NOMO-1 treated with DMSO at 0.1 percent for 48 hours (cell line): ENCODE results near the gene CMYA5.

ENCODE experiments used
- DNase-seq: peaks from one replicate; lab custom pipeline; 2025; ENCODE audit not compliant: unreplicated experiment; lab: John Stamatoyannopoulos, UW

Gene CMYA5

GRCh38 chr5:79834098-79834753 lies 144.6 kb downstream of the CMYA5 start:
- DNase-seq: no peak

DNA sequence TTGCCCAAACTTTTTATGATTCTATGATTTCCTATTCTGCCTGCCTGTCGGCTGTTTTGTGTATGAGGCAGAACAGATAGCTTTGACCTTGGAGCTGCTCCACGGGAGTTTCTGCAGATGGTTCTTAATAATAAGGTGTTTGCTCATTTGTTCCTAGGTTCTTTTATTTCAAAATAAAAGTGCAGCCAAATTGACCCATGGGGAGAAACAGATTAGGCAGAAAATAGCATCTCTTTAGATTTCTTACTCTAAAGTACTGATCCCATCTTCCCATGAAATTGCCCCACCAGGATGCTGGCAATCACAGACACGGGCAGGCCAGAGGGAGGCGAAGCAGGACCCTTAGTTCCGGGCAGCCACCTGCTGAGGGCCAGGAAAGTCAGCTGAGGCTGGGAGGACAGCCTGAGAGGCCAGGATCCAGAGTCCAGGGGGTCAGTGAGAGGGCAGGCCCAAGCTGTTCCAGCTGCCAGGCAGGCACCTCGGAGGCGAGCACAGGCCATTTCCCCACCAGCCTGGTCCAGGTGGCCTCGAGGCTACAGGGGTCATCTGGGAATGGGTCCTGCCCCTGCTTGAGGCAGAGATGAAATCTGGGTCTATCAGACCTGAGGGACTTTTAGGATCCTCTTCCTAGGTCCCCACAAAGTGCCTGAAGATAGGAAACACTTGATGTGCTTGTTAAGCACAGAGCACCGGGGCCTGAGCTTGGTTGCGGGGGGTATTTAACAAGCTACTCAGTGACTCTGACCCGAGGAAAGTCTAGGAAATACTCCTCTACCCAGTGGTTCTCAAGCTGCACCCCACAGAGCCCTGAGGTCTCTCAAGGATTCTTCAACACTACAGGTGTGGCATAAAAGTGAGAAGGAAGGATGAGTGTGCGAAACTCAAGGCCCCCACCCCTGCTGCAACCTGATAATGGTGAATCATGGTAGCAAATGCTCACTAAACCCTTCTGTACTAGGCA lies 145.4 kb downstream of the CMYA5 start:
- DNase-seq: no peak

DNA sequence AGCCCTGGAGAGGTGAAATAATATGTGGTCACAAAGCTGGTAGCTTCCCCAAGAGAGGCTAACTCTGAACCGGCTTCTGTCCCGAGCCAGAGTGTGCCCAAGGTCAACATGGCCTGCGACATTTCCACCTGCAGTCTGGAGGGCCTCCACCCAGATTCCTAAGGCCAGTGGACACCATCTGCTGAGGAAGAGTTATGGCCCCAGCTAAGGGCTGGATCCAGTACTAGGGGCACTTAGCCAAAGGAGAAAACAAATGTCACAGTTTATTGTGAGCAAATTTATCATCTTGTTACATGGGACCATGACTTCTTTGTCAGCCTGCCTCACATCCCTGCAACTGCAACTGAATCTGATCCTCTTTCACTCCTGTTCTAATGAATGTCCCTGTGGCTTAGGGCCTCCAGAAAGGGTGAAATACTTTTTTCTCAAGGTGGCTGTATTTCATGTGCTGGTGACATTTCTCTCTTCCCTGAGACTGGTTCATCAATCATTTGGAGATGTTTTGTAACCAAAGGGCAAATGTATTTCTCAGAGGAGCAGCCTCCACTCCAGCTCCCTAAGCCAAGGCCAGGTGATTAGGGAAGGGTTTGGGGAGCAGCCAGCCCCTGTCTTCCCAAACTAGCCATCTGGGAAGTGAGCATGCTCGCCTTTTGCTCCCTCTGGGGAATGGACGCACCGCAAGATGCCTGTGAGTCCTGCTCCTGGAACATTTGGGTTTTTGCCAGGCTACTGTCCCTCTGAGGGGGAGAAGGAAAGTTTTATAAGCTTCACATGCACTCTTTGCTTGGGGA lies 148.3 kb downstream of the CMYA5 start:
- DNase-seq: no peak

GRCh38 chr5:79840084-79840990 lies 150.7 kb downstream of the CMYA5 start:
- no peak for DNase-seq

DNA sequence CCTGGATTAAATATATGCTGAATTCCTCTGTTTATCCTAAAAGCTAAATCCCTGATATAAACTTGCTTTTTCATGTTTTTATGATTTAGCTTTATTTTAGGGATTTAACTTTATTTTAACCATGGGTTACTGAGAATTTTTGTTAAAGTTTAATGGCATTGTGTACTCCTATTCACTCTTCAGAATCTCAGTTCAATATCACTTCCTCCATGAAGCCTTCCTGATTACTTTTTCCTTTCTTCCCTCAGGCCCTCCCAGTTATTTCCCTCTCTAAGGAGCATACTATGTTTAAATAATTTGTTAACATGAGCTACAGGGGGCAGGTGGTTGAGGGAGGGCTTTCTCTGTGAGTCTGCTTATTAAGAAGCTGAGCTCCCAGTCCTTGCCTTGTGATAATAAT lies 151.5 kb downstream of the CMYA5 start:
- DNase-seq: no peak

DNA sequence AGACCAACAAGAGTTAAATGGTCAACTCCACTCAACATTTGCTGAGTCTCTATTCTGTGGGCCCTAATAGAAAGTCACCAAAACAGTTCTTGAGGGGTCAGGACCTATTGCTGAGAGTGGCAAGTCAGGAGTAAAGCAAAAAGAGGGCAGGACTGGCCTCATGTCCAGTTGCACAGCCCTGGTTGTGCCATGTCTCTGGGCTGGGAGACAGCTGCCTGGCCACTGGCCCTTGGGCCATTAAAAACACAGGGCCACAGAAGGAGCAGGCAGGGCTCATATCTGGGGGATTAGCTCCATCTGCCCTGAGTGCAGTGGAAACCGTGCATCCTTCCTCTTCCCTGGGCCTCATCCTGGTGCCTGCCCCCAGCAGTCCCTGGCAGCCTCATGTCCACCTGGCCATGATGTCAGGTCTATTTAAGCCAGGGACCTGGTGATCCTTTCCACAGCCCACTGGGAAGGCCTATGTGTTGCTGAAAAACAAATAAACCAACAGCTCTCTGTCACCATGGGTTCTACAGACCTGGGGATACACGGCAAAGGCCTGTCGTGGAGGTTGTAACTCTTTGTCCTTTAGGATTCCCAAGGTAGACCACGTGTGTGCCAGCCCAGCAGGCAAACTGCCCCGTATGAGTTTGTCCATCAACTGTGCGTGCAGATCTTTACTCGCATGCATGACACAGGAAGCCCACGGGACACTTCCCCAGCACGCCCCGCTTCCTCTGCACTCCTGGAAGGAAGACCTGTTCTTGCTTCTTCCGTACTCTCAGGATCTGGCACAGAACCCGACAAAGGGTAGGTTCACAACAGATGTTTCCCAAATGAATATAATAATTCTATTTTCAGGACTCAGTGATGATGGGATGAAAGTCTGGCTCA lies 152.6 kb downstream of the CMYA5 start:
- no peak for DNase-seq

- no peak for DNase-seq
Measured at GRCh38 chr5:79842991-79843390, 153.4 kb downstream of the CMYA5 start.

DNA sequence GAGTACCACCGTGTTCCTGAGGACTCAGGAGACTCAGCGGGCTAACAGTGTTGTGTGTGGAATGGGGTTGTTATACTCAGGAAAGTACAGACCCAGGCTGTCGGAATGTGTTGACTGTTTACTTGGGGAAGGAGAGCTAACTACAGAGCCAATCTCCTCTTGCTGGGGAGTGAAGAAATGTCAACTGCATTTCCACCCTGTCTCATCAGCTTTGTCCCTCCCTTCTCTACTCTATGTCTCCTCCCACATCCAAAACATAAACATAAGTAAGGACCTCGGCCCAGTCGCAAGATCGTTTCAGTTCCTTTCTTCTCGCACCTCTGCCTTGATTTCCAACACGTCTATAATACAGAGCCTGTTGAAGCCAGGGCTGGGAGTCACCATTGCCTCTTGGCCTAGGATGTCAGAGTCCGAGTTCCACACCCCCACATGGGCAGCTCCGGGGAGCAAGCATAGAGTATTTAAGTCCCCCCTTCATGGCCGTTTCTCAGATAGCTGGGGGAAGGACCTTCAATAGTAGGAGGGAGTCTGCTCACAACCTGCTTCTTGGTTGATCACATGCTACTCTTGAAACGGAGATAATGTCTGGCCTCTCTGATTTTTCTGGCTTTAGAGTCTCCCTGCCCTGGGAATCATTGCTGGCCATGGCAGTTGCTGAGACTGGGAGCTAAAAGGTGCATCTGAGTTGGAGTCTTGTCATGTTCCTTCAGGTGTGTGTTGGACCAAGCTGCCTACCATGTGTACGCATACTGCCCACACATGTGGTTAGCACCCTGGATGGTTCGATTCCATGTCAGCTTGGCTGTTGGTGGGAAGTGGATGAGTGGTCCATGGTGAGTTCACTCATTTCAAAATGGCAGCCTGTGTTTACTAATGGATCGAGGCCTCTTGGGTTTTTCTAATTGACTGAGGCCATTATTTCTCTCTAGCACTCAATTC lies 154.1 kb downstream of the CMYA5 start:
- DNase-seq: no peak

GRCh38 chr5:79844571-79844970 lies 154.9 kb downstream of the CMYA5 start:
- no peak for DNase-seq

DNA sequence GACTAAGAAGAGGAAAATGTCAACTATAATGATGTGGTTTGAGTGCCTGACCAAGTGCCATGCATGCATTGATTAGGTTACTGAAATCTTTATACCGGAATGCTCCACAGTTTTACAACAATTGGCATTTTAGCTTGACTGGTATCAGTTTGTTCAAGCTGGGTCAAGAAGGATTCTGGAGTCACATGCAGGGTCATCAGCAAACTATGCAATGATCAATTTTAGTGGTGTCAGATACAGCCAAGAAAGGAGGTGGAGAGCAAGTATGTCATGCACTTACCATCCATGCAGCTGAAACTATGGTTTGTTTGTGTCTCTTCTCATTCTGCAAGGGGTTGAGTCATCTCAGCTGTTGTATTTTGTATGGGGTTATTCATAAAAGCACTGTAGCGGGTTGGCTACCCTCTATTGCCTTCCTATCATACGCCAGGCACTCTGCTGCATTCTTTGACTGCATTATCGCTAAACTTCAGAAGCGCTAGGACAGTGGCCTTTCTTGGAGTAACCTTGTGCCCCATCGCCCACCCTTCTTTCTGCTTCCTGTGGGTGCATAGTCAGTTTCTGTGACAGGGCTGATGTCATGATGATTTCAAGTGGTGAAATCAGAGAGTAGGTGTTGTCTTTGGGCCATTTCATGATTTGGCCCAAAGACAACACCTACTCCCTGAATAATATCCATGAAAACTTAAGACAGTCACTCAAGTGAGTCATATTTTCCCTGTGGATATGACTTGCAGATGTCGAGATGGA lies 156.0 kb downstream of the CMYA5 start:
- no peak for DNase-seq

DNA sequence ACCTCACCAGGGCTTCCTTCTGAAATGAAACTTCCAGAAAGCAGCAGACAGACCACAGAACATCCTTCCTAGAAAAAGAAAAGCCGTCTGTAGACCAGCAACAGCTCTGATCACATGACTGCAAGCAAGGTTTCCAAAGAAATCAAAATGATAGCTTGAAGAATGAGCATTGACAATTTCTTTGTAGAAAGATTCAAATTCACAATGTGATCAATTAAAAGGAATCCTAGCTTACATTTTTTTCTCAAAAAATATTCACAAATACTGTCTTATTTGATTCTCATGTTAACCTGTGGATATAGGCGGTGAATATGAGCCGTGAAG lies 156.5 kb downstream of the CMYA5 start:
- DNase-seq: no peak

- no peak for DNase-seq
Measured at GRCh38 chr5:79847561-79847960, 157.9 kb downstream of the CMYA5 start.

DNA sequence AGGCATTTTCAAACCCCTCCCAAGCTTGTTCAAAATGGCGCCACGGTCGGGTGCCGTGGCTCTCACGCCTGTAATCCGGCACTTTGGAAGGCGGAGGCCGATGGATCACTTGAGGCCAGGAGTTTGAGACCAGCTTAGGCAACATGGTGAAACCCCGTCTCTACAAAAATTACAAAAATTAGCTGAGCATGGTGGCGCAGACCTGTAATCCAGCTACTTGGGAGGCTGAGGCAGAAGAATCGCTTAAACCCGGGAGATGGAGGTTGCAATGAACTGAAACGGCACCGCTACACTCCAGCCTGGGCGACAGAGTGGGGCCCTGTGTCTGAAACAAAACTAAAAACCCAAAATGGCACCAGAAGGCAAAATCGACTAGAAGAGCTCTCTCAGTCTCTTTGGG lies 159.4 kb downstream of the CMYA5 start:
- DNase-seq: no peak
